Heart left ventricle (tissue), 16 donors: ENCODE results near the gene MRPL49. TPM values are rescaled to one million over a fixed set of nuclear protein-coding genes. Genes with fewer than 3 reads are reported as not detected.

Experiments
- ATAC-seq, 4 donors: fragments of 200-7000 bp; cut with Tn5 transposase; one replicate each; pipeline ENCODE4 v1.9.1; 2020 to 2022; ENCODE audit warnings: moderate library complexity in 4 of 4, mild to moderate bottlenecking in 3 of 4, moderate number of reproducible peaks in 1 of 4
- DNase-seq, 5 donors: peaks; one replicate each; pipeline ENCODE4 v3.0.0-alpha.2; 2020
- H3K27ac ChIP-seq, 12 donors: fragments of 200-600 bp; sonication (generic) in 4 of 12; one replicate each; pipeline versions ENCODE4 v1.5.0 to v1.8.0; 2016 to 2022; ENCODE audit warnings: mild to moderate bottlenecking in 2 of 12
- H3K27me3 ChIP-seq, 9 donors: fragments of 200-600 bp; sonication (generic) in 2 of 9; one replicate each; pipeline versions ENCODE4 v1.5.1 to v1.8.0; 2016 to 2022; ENCODE audit warnings: mild to moderate bottlenecking in 3 of 9
- H3K36me3 ChIP-seq, 9 donors: fragments of 200-600 bp; sonication (generic) in 2 of 9; one replicate each; pipeline versions ENCODE4 v1.5.0 to v1.8.0; 2018 to 2022; ENCODE audit warnings: mild to moderate bottlenecking in 2 of 9
- H3K4me1 ChIP-seq, 12 donors: fragments of 200-600 bp; sonication (generic) in 4 of 12; one replicate each; pipeline versions ENCODE4 v1.5.0 to v1.8.0; 2016 to 2022; ENCODE audit warnings: mild to moderate bottlenecking in 3 of 12
- H3K4me3 ChIP-seq, 12 donors: fragments of 200-600 bp; sonication (generic) in 4 of 12; one replicate each; pipeline versions ENCODE4 v1.5.0 to v1.8.0; 2017 to 2022; ENCODE audit warnings: mild to moderate bottlenecking in 9 of 12, moderate library complexity in 4 of 12
- H3K9me3 ChIP-seq, 12 donors: fragments of 200-600 bp; sonication (generic) in 4 of 12; one replicate each; pipeline versions ENCODE4 v1.5.0 to v1.8.0; 2016 to 2022; ENCODE audit warnings: mild to moderate bottlenecking in 1 of 12
- CTCF ChIP-seq, 12 donors: fragments of 200-600 bp; sonication (generic) in 4 of 12; IDR thresholded peaks; one replicate each; pipeline versions ENCODE4 v1.5.0 to v1.8.0; 2018 to 2022; ENCODE audit warnings: antibody characterized with exemption in 12 of 12, mild to moderate bottlenecking in 5 of 12
- POLR2A ChIP-seq, 2 donors: fragments of 450-650 bp; IDR thresholded peaks; one replicate each; pipeline ENCODE4 v1.6.1; 2017; ENCODE audit warnings: antibody characterized with exemption in 2 of 2, mild to moderate bottlenecking in 2 of 2, moderate library complexity in 2 of 2
- WGBS, 4 donors: extraction: QIAGEN DNeasy Blood & Tissue Kit in 2 of 4; methylation state at CpG; one replicate each; pipeline versions ENCODE4 v1.1.5 to v1.1.7; 2013 to 2018; 5-methylcytosine and 5-hydroxymethylcytosine counted together
- intact Hi-C, 10 donors: fragments of 100-400 bp; cut with DNase I; formaldehyde crosslinking; loops; one replicate each; pipeline versions ENCODE4 v1.11.1 to v1.14.2; 2022
- polyA plus RNA-seq, 2 donors: library from polyadenylated mRNA; stranded (reverse); fragments of 200-250 nt; gene quantifications; one replicate each; pipeline ENCODE4 v1.2.3, GENCODE V29; 2013
- total RNA-seq, 9 donors: library from RNA; depleted of rRNA in 2 of 9; stranded (reverse); fragments of >200 nt in 2 of 9; fragmentation: NEBNext Ultra II Directional in 3 of 9; extraction: Animal tissue kit (Norgen Biotek cat#: 25700) in 3 of 9; gene quantifications; one replicate each; pipeline versions ENCODE4 v1.1.0 to v1.2.4, GENCODE V29; 2016 to 2023
- donor health status: ischemic (EF 13 %, LVEDD 7.1; RV severe dilation, severe dysfunction).
- donor health status: healthy with polysubstance abuse.
- donor health status: DM: no; HTN: yes; CAD: no.
- donor health status: DM: no; HTN: no; CAD: no.
- donor health status: ischemic (EF 25% LVEDD 6.9; RV normal size, moderate dysfunction).
- donor health status: ischemic (EF 25% LVEDD 5.7; RV mildly dilated, moderate dysfunction).
- donor health status: healthy.
- donor health status: DM: yes; HTN: yes; CAD: no.
- donor health status: ischemic (EF 35%, LVEDD 5.7; RV mildly dilated, moderate dysfunction).
- donor health status: nonischemic (EF 11% LVEDD 7.7; RV severe dilation, severe dysfunction).
- donor health status: DM: yes; HTN: yes; CAD: no.
- donor health status: PGD.
- donor health status: ischemic (EF 29% LVEDD 5.4; RV normal size, mild dysfunction).
- donor health status: nonischemic (EF 23%, LVEDD 6.1; RV moderate dilation, normal function).

The MRPL49 gene
- total and polyA plus RNA-seq, 11 donors = 13.7 to 66.6 (median 42.1) TPM

- Histone ChIP-seq H3K4me1 (peaks cover 0 to 18% (median 12%) of the 10 kb centered on the region in 12 donors), H3K27me3 (no peaks in the 10 kb centered on the region), H3K4me3 (no peak overlapping the region), H3K9me3 (no peaks in the 10 kb centered on the region), H3K27ac (no peak overlapping the region), H3K36me3 (peaks cover 0 to 91% (median 83%) of the 10 kb centered on the region in 9 donors)
- 80 to 86% (median 83%) methylated on average over 13 to 15 of the region's 15 CpGs for WGBS, 4 donors
- DNase-seq (no peak), ATAC-seq (no peak)
- TF ChIP-seq CTCF (IDR thresholded peaks at IDR 0.05) = no peak
- no peak for TF ChIP-seq POLR2A (IDR thresholded peaks at IDR 0.05)
- intact Hi-C loops = loop anchor here in 1 of 10 donors (10.0 kb wide), 1 partner anchor 204 kb away; the partner anchor contains the start of gene PPP2R5B
Measured at GRCh38 chr11:65128182-65129145, 6.3 kb downstream of the MRPL49 start.

- H3K9me3 ChIP-seq = no peaks in the 10 kb centered on the region
- no peak overlapping the region for H3K4me3 ChIP-seq
- DNase-seq (peak in 1 of 5 donors; percentile 15), ATAC-seq (no peak)
- 73 to 91% (median 88%) methylated on average over 13 of the region's 13 CpGs for WGBS, 4 donors
- intact Hi-C loops = loop anchor here in 1 of 10 donors (10.0 kb wide), 1 partner anchor 205 kb away; the partner anchor contains the start of gene PPP2R5B
- TF ChIP-seq POLR2A (IDR thresholded peaks at IDR 0.05) (no peak), CTCF (IDR thresholded peaks at IDR 0.05) (no peak)
- H3K27me3 ChIP-seq = no peaks in the 10 kb centered on the region
- peaks cover 0 to 22% (median 17%) of the 10 kb centered on the region in 12 donors for H3K4me1 ChIP-seq
- H3K27ac ChIP-seq = no peak overlapping the region
- peaks cover 0 to 83% (median 80%) of the 10 kb centered on the region in 9 donors for H3K36me3 ChIP-seq
Measured at GRCh38 chr11:65129649-65130441, 7.7 kb downstream of the MRPL49 start.

- peaks cover 0 to 73% (median 71%) of the 10 kb centered on the region in 9 donors for H3K36me3 ChIP-seq
- H3K4me1 ChIP-seq = peaks cover 0 to 30% (median 24%) of the 10 kb centered on the region in 12 donors
- H3K9me3 ChIP-seq = no peaks in the 10 kb centered on the region
- intact Hi-C loops = no loop called here
- H3K27me3 ChIP-seq = no peaks in the 10 kb centered on the region
- WGBS, 4 donors = 83 to 89% (median 85%) methylated on average over 16 to 19 of the region's 19 CpGs
- no peak for DNase-seq
- TF ChIP-seq CTCF (IDR thresholded peaks at IDR 0.05) (no peak), POLR2A (IDR thresholded peaks at IDR 0.05) (no peak)
- no peak overlapping the region for H3K4me3 ChIP-seq
- no peak overlapping the region for H3K27ac ChIP-seq
- no peak for ATAC-seq
Measured at GRCh38 chr11:65130631-65131416, 8.7 kb downstream of the MRPL49 start.
